IPS-18a (cell line): ENCODE measurements around the gene OR2T3.
"Not testable (repeated sequence)": the region's sequence is repeated elsewhere in the genome, so short reads cannot be mapped to it uniquely, and the experiment has no call there.

Experiments used
- H3K27ac ChIP-seq: one replicate; pipeline ENCODE4 v1.5.1; 2013; ENCODE audit warnings: low read length
- H3K27me3 ChIP-seq: one replicate; pipeline ENCODE4 v1.6.1; 2013; ENCODE audit warnings: mild to moderate bottlenecking, low read length; ENCODE audit not compliant: control insufficient read depth, insufficient read depth
- H3K36me3 ChIP-seq: one replicate; pipeline ENCODE4 v1.6.1; 2013; ENCODE audit warnings: low read depth, low read length; ENCODE audit not compliant: control insufficient read depth
- H3K4me1 ChIP-seq: one replicate; pipeline ENCODE4 v1.6.1; 2013; ENCODE audit warnings: low read depth, low read length; ENCODE audit not compliant: control insufficient read depth
- H3K4me3 ChIP-seq: one replicate; pipeline ENCODE4 v1.5.1; 2013; ENCODE audit warnings: low read length
- H3K9ac ChIP-seq: one replicate; pipeline ENCODE4 v1.6.1; 2013; ENCODE audit warnings: mild to moderate bottlenecking, low read length, moderate library complexity
- H3K9me3 ChIP-seq: one replicate; pipeline ENCODE4 v1.6.1; 2013; ENCODE audit warnings: low read depth, low read length; ENCODE audit not compliant: control insufficient read depth

Gene OR2T3, protein sequence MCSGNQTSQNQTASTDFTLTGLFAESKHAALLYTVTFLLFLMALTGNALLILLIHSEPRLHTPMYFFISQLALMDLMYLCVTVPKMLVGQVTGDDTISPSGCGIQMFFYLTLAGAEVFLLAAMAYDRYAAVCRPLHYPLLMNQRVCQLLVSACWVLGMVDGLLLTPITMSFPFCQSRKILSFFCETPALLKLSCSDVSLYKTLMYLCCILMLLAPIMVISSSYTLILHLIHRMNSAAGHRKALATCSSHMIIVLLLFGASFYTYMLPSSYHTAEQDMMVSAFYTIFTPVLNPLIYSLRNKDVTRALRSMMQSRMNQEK

DNA sequence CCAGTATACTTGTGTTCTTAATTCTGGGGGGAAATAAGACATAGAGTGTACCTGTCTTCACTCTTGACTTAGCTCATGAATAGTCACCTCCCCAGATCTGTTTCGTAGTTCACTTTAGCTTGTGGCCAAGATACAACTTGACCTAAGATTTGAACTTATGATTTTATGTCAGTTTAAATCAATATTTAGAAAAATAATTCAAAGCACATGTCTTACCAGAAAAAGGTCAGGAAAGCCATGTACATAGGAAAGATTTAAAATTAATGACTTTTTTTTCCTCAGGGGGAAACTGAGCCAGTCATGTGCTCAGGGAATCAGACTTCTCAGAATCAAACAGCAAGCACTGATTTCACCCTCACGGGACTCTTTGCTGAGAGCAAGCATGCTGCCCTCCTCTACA lies at the start of gene OR2T3:
Gene OR2T3, plus strand, starts transcription at position 301 of the 400 bp plus-strand sequence. Its CDS starts 0 bp downstream, at position 301.
- H3K9ac ChIP-seq, H3K36me3 ChIP-seq, H3K27me3 ChIP-seq, H3K27ac ChIP-seq, H3K4me3 ChIP-seq, H3K4me1 ChIP-seq: not testable (repeated sequence)
- peaks cover 30% of the 10 kb centered on the region for H3K9me3 ChIP-seq

DNA sequence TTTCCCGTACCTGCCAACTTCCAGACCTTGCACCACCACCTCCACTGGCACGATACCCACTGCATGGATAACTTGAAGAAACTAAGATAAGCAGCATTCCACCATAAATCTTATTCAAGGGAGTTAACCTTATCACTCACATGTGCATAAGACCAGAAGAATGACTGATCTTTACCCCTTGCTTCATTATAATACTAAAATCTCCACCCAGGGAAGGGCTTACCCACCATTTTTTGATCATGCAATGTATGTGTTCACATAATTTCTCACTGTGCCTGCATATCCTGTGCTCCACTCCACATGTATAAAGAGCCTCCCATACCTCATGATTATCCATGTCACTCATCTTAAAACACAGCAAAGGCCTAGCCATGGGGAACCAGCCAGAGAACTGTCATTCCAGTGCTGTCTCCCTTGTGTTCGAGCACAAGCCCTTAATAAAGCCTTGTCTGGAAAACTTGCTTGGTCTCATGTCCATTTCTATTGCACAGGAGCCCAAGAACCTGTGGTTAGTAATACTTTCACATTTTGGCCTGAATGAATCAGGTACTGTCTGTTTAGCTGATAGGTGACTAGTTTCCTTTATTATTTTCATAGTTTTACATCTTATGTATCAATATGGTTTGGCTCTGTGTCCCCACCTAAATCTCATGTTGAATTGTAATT lies 45.5 kb upstream of the OR2T3 start:
- not testable (repeated sequence) for H3K27me3 ChIP-seq, H3K4me3 ChIP-seq, H3K4me1 ChIP-seq, H3K36me3 ChIP-seq, H3K9ac ChIP-seq, H3K27ac ChIP-seq
- H3K9me3 ChIP-seq, result peaks cover 31% of the 10 kb centered on the region

GRCh38 chr1:248428192-248428533 lies 45.0 kb upstream of the OR2T3 start:
- peaks cover 26% of the 10 kb centered on the region for H3K9me3 ChIP-seq
- not testable (repeated sequence) for H3K4me1 ChIP-seq, H3K36me3 ChIP-seq, H3K27me3 ChIP-seq, H3K9ac ChIP-seq, H3K27ac ChIP-seq, H3K4me3 ChIP-seq

DNA sequence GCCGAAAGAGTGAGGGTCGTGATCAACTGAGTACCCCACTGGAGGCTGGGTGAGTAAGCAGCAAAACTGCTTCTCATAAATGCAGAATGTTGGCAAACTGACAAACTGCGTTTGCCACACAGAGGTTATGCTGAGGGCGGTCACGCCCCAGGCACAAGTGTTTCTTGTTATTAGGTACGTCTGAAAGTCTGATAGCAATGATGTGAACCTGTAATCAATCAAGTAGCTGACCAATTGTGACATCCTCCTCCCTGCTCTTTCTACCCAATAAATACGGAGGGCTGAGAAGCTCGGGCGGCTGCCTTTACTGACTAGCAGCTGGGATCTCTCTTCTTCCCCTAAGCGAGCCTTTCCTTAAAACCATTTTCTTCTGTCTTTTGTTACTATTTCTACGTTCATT lies 41.5 kb upstream of the OR2T3 start:
- not testable (repeated sequence) for H3K4me1 ChIP-seq, H3K9ac ChIP-seq, H3K36me3 ChIP-seq, H3K27ac ChIP-seq, H3K4me3 ChIP-seq, H3K27me3 ChIP-seq
- H3K9me3 ChIP-seq, result peaks cover 26% of the 10 kb centered on the region

GRCh38 chr1:248432201-248432600 lies 41.0 kb upstream of the OR2T3 start:
- H3K4me1 ChIP-seq, H3K27ac ChIP-seq, H3K36me3 ChIP-seq, H3K27me3 ChIP-seq, H3K4me3 ChIP-seq, H3K9ac ChIP-seq: not testable (repeated sequence)
- H3K9me3 ChIP-seq, result peaks cover 23% of the 10 kb centered on the region

GRCh38 chr1:248433811-248434415 lies 39.2 kb upstream of the OR2T3 start:
- not testable (repeated sequence) for H3K27me3 ChIP-seq, H3K4me1 ChIP-seq, H3K36me3 ChIP-seq, H3K4me3 ChIP-seq, H3K9ac ChIP-seq, H3K27ac ChIP-seq
- H3K9me3 ChIP-seq, result peaks cover 23% of the 10 kb centered on the region

DNA sequence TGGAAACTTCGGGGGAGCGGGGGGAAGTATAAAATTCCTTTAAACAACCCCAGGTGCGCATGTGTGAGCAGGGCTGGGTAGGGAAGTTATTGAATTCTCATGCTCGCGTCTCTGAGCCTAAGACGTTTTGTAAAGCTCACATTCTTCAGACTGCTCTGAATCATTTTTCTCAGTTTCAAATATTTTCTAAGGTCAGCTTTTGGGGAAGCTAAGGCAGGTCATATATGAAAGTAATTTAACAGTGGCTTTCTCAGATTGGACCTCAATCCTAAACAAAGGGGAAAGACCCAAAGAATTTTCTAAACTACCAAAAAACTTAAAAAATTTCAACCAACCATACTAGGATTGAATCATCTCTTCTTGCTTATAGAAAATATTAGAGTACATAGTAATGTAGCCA lies 38.2 kb upstream of the OR2T3 start:
- not testable (repeated sequence) for H3K36me3 ChIP-seq, H3K4me1 ChIP-seq, H3K27me3 ChIP-seq, H3K4me3 ChIP-seq, H3K27ac ChIP-seq, H3K9ac ChIP-seq
- peaks cover 26% of the 10 kb centered on the region for H3K9me3 ChIP-seq

DNA sequence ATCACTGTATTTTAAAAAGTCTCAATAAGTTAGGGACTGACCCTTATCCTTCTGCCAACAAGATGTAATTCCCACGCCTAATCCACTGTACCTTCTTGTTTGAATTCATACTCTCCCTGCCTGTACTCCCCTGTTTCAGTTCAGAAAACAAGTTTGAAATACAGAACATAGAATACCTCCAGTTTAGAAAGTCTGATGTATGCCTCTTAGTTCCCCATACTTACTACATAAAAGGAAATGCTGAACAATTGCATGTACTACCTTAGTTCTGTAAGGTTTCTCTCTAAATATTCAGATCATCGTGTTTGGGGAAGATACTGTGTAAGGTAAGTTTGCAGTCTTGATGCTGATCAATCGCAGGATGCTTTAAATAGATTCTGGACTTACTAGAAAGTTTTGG lies 36.8 kb upstream of the OR2T3 start:
- H3K9me3 ChIP-seq, result peaks cover 25% of the 10 kb centered on the region
- not testable (repeated sequence) for H3K27ac ChIP-seq, H3K36me3 ChIP-seq, H3K4me3 ChIP-seq, H3K9ac ChIP-seq, H3K27me3 ChIP-seq, H3K4me1 ChIP-seq

DNA sequence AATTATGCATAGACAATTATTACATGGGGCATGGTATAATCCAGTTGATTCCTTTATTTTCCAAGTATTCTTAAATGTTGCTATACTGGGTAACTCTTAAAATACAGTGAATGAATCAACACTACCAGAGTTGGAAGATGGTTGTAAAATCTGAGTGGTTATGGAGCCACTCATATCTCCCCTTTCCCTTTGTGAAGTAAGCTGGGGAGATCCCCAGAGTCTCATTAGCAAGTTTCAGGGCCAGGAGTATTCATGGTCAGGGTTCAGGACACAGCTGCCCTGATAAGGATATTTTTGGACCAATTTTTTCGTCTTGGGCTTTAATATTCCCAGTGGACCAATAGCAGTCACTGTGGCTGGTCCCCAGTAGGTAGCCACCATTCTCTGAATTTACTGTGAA lies 34.5 kb upstream of the OR2T3 start:
- H3K9me3 ChIP-seq, result peaks cover 29% of the 10 kb centered on the region
- not testable (repeated sequence) for H3K36me3 ChIP-seq, H3K9ac ChIP-seq, H3K27me3 ChIP-seq, H3K4me3 ChIP-seq, H3K27ac ChIP-seq, H3K4me1 ChIP-seq

- not testable (repeated sequence) for H3K27ac ChIP-seq, H3K27me3 ChIP-seq, H3K4me3 ChIP-seq, H3K4me1 ChIP-seq, H3K9ac ChIP-seq, H3K36me3 ChIP-seq
- H3K9me3 ChIP-seq, result peaks cover 33% of the 10 kb centered on the region
Observed at GRCh38 chr1:248439283-248439682, 33.9 kb upstream of the OR2T3 start.

- H3K27ac ChIP-seq, H3K9ac ChIP-seq, H3K27me3 ChIP-seq, H3K36me3 ChIP-seq, H3K4me1 ChIP-seq, H3K4me3 ChIP-seq: not testable (repeated sequence)
- peaks cover 39% of the 10 kb centered on the region for H3K9me3 ChIP-seq
Observed at GRCh38 chr1:248442500-248443277, 30.5 kb upstream of the OR2T3 start.
